ENCODE measurements around the gene ZDHHC14.

DNA sequence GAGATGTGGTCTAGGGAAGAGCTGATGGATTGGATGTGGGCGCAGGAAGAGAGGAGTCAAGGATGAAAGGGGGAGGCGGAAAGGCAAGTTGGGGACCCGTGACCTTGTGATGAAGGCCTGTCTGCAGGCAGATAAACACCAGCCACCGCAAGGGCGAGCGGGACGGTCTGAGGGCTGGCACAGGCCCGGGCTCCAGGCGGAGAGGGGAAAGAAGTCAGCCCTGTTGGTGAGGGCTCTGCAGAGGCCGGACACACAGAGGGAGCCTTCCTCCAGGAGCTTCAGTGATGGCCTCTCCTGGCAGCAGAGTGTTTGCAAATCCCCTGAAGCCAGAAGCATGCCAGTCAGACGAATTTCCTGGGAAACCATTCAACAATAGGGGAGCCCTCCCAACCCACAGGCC, 112.2 kb downstream of the ZDHHC14 start:
- TF ChIP-seq CTCF (IDR thresholded peaks at IDR 0.05): no peak
- no peak for TF ChIP-seq ZFX (IDR thresholded peaks at IDR 0.05; ENCODE audit: borderline replicate concordance)

Measured in 22Rv1 (cell line).